GM12874 (cell line): ENCODE measurements around the gene KHNYN.

Experiments
- CTCF ChIP-seq: IDR thresholded peaks from 2 replicates; pipeline ENCODE4 v1.5.1; 2011; ENCODE audit warnings: low read depth, mild to moderate bottlenecking, control low read depth, low read length, moderate library complexity; ENCODE audit not compliant: insufficient read depth

KHNYN gene

DNA sequence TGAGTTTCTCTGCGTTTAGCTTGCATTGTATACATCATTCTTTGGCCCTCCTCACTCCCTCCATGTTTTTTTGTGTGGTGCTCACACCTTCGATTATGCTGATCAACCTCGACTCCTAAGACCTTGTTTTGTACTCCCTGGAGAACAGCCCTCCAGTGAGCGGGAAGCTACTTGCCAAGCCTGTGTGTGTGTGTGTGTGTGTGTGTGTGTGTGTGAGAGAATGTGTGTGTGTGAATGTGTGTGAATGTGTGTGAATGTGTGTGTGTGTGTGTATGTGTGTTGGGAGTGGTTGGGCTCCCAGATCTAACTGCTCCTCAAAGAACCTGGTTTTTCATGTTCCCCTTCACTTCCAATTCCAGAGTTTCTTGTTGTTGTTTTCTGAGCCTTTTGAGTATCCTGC is 24.9 kb upstream of the KHNYN start:
- no peak for TF ChIP-seq CTCF

- TF ChIP-seq CTCF = no peak
Measured at GRCh38 chr14:24406416-24406815, 23.3 kb upstream of the KHNYN start.

GRCh38 chr14:24407608-24408325 is 22.0 kb upstream of the KHNYN start:
- TF ChIP-seq CTCF = no peak

DNA sequence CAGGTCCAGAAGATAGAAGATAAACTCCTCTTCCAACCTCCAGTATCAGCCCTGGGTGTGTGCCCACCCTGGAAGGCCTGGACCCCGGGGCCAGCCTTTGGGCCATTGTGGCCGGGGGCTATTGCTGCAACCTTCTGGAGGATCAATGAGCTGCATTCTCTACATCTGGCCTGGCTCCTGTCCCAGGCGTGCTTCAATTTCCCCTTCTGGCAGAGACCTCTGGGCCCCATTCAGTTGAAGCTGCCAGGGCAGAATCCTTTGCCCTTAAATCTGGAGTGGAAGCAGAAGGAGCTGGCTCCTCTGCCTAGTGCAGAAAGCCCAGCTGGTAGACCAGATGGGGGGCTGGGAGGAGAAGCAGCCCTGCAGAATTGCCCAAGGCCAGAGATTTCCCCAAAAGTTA is 21.0 kb upstream of the KHNYN start:
- TF ChIP-seq CTCF = no peak

GRCh38 chr14:24409192-24409591 is 20.6 kb upstream of the KHNYN start:
- TF ChIP-seq CTCF = no peak

GRCh38 chr14:24409956-24410355 is 19.8 kb upstream of the KHNYN start:
- no peak for TF ChIP-seq CTCF

- peak; percentile 77 for TF ChIP-seq CTCF
Measured at GRCh38 chr14:24411443-24412389, 18.0 kb upstream of the KHNYN start.
